Kidney (tissue), 14 donors: ENCODE data around the gene CD83. TPM values are rescaled to one million over a fixed set of nuclear protein-coding genes. Genes with fewer than 3 reads are reported as not detected.

ENCODE experiments used
- DNase-seq, 5 donors: peaks; one replicate each; pipeline ENCODE4 v3.0.0-alpha.2; 2013 to 2020
- FAIRE-seq: peaks from 2 replicates; lab custom pipeline; 2012; peaks lifted over from hg19 to GRCh38; lab: Jason Lieb, UNC
- H3K27ac ChIP-seq, 2 donors: one replicate each; pipeline ENCODE4 v1.7.0; 2013; ENCODE audit warnings: low read depth in 2 of 2, low read length in 2 of 2, inconsistent platforms in 1 of 2
- H3K27me3 ChIP-seq: one replicate; pipeline ENCODE4 v1.7.1; 2013; ENCODE audit warnings: low read length, inconsistent platforms; ENCODE audit not compliant: control insufficient read depth, insufficient read depth
- H3K36me3 ChIP-seq, 3 donors: one replicate each; pipeline versions ENCODE4 v1.7.0 to v1.7.1; 2013; ENCODE audit warnings: low read length in 3 of 3, control low read depth in 1 of 3, inconsistent platforms in 1 of 3; ENCODE audit not compliant: insufficient read depth in 3 of 3, control insufficient read depth in 2 of 3
- H3K4me1 ChIP-seq, 3 donors: one replicate each; pipeline versions ENCODE4 v1.7.0 to v1.7.1; 2013; ENCODE audit warnings: low read length in 3 of 3, inconsistent platforms in 1 of 3, low read depth in 1 of 3; ENCODE audit not compliant: control insufficient read depth in 2 of 3, insufficient read depth in 2 of 3
- H3K4me3 ChIP-seq, 3 donors: one replicate each; pipeline versions ENCODE4 v1.7.0 to v1.8.1; 2013; ENCODE audit warnings: low read length in 3 of 3, control low read depth in 1 of 3, inconsistent platforms in 1 of 3
- H3K9ac ChIP-seq, 3 donors: one replicate each; pipeline versions ENCODE4 v1.7.0 to v1.7.1; 2013; ENCODE audit warnings: low read length in 3 of 3, control low read depth in 1 of 3, inconsistent platforms in 1 of 3
- H3K9me3 ChIP-seq, 3 donors: one replicate each; pipeline versions ENCODE4 v1.7.0 to v1.7.1; 2013; ENCODE audit warnings: low read length in 3 of 3, control low read depth in 1 of 3, inconsistent platforms in 1 of 3; ENCODE audit not compliant: control insufficient read depth in 2 of 3, insufficient read depth in 1 of 3
- CTCF ChIP-seq: IDR thresholded peaks from 3 replicates; pipeline ENCODE4 v1.5.1; 2012; ENCODE audit warnings: mild to moderate bottlenecking, moderate library complexity, borderline replicate concordance; ENCODE audit not compliant: insufficient read depth; ENCODE audit errors: extremely low read depth
- intact Hi-C: fragments of 100-400 bp; cut with DNase I; formaldehyde crosslinking; loops from one replicate; pipeline ENCODE4 v1.11.1; 2022
- polyA plus RNA-seq: library from polyadenylated mRNA; stranded (reverse); fragments of 350-450 nt; fragmentation: Illumina TruSeq; extraction: RNeasy Lipid Tissue Mini Kit (QIAGEN cat#74804); gene quantifications from one replicate; pipeline ENCODE4 v1.2.3, GENCODE V29; 2014; ENCODE audit warnings: low read depth, low replicate concordance; ENCODE audit not compliant: insufficient read depth
- total RNA-seq: library from RNA; stranded (reverse); fragmentation: NEBNext Ultra II Directional; extraction: Animal tissue kit (Norgen Biotek cat#: 25700); gene quantifications from one replicate; pipeline ENCODE4 v1.2.1, GENCODE V29; 2021
- donor health status: control.
- donor health status: control.
- donor health status: control.
- donor health status: control.
- donor health status: control.
- donor health status: DM: yes; HTN: yes; CAD: no.
- donor health status: Normal renal cell carcinoma (clear cell type).

The CD83 gene
- total and polyA plus RNA-seq, 2 donors from 2014 or later, result 4.0 to 15.4 TPM

DNA sequence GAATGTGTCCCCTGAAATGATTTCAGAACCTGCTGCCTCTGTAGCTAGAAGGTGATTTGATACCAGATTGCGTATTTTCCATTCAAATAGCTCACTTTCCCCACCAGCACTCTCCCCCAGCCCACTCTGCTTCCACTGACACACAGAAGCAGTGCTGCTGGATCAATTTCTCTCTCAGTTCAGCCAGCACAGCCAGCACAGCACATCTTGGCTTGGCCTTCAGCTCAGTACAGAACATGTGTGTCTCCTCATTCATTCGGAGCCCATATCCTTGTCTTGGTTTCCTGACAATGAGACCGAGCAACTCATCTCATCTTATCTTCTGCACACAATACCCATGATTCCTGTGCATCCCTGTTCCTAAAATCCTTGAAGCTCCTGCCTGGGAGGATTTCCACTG lies 33.8 kb upstream of the CD83 start:
- no peak overlapping the region for H3K27ac ChIP-seq
- DNase-seq (no peak), FAIRE-seq (no peak)
- no peaks in the 10 kb centered on the region for H3K36me3 ChIP-seq
- no peak overlapping the region for H3K4me3 ChIP-seq
- no peaks in the 10 kb centered on the region for H3K4me1 ChIP-seq
- intact Hi-C loops, result no loop called here
- no peaks in the 10 kb centered on the region for H3K27me3 ChIP-seq
- no peaks in the 10 kb centered on the region for H3K9me3 ChIP-seq
- H3K9ac ChIP-seq, result no peak overlapping the region
- TF ChIP-seq CTCF, result no peak

DNA sequence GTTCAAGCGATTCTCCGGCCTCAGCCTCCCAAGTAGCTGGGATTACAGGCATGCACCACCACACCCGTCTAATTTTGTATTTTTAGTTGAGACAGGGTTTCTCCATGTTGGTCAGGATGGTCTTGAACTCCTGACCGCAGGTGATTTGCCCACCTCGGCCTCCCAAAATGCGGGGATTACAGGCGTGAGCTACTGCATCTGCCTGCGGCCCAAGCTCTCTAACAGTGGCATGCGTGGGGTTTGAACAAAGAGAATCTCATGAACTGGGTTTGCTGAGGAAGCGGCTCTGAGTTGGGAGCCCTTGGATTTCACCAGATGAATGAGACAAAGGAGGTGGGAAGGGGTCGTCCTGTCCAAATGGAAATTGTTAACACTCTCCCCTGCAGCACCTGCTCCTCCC lies 33.2 kb upstream of the CD83 start:
- Histone ChIP-seq H3K9me3 (no peaks in the 10 kb centered on the region), H3K27me3 (no peaks in the 10 kb centered on the region), H3K36me3 (no peaks in the 10 kb centered on the region), H3K9ac (no peak overlapping the region), H3K27ac (no peak overlapping the region), H3K4me1 (no peaks in the 10 kb centered on the region), H3K4me3 (no peak overlapping the region)
- FAIRE-seq (no peak), DNase-seq (no peak)
- TF ChIP-seq CTCF, result no peak
- intact Hi-C loops, result no loop called here

DNA sequence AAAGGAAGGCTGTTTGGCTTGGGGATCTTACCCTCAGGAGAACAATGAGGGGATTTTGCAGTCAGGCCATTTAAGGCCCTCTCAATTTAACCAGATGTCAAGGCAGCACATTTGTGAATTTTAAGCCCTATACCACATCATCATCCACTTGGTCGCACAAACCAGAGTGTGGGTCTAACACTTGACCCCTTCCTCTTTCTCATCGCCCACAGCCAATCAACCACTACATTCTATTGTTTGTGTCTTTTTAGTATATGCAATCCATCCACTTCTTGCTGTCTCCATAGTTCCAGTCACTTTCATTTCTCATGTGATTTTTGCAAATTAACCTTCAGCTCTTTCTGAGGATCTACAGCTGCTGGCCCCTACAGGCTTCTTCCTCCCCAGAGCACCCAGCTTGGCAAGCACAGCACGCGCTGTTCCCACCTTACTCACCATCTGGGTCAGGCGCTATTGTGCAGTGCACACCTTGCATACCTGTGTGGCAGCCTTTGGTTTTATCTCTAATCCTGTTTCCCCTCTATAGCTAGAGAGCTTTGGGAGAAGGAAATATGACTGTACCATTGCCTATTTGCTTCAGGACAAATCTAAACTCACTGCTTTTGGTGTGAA lies 32.3 kb upstream of the CD83 start:
- H3K4me3 ChIP-seq, result no peak overlapping the region
- no peak for TF ChIP-seq CTCF
- H3K9ac ChIP-seq, result no peak overlapping the region
- FAIRE-seq (no peak), DNase-seq (no peak)
- intact Hi-C loops, result no loop called here
- H3K27me3 ChIP-seq, result no peaks in the 10 kb centered on the region
- no peaks in the 10 kb centered on the region for H3K36me3 ChIP-seq
- no peak overlapping the region for H3K27ac ChIP-seq
- H3K9me3 ChIP-seq, result no peaks in the 10 kb centered on the region
- no peaks in the 10 kb centered on the region for H3K4me1 ChIP-seq

- FAIRE-seq, result no peak
- Histone ChIP-seq H3K27ac (no peak overlapping the region), H3K9ac (no peak overlapping the region), H3K4me1 (no peaks in the 10 kb centered on the region), H3K4me3 (no peak overlapping the region), H3K9me3 (no peaks in the 10 kb centered on the region), H3K36me3 (no peaks in the 10 kb centered on the region), H3K27me3 (no peaks in the 10 kb centered on the region)
- intact Hi-C loops, result no loop called here
- DNase-seq, result no peak
- no peak for TF ChIP-seq CTCF
These were observed 30.9 kb upstream of the CD83 start for GRCh38 chr6:14086701-14087100.
